Spleen (tissue), 7 donors: ENCODE data around the gene PLXNA2.

ENCODE experiments used
- POLR2A ChIP-seq, 3 donors: fragments of 450-650 bp; IDR thresholded peaks; one replicate each; pipeline ENCODE4 v1.5.1; 2017; ENCODE audit warnings: antibody characterized with exemption in 3 of 3, mild to moderate bottlenecking in 1 of 3
- TF ChIP-seq, protein P1 (sequence below), 11 experiments: fragments of 200-600 bp in 7 of 11; fragments of 450-650 bp in 4 of 11; sonication (generic) in 4 of 11; IDR thresholded peaks in 8 of 11; conservative IDR thresholded peaks in 3 of 11; 1 replicate in 7 of 11; 2 replicates in 4 of 11; pipeline versions ENCODE4 v1.4.0 to v1.8.0; 2016 to 2021; ENCODE audit warnings: antibody characterized with exemption in 11 of 11, inconsistent platforms in 4 of 11, mild to moderate bottlenecking in 1 of 11
- donor health status: DM: no; HTN: no; CAD: no; lungs with moderate emphysema.
- donor health status: DM: no; HTN: no; CAD: no.
- donor health status: DM: no; HTN: no; CAD: no.

GRCh38 chr1:208189183-208189582 lies 55.0 kb downstream of the PLXNA2 start:
- TF ChIP-seq, protein P1, sequence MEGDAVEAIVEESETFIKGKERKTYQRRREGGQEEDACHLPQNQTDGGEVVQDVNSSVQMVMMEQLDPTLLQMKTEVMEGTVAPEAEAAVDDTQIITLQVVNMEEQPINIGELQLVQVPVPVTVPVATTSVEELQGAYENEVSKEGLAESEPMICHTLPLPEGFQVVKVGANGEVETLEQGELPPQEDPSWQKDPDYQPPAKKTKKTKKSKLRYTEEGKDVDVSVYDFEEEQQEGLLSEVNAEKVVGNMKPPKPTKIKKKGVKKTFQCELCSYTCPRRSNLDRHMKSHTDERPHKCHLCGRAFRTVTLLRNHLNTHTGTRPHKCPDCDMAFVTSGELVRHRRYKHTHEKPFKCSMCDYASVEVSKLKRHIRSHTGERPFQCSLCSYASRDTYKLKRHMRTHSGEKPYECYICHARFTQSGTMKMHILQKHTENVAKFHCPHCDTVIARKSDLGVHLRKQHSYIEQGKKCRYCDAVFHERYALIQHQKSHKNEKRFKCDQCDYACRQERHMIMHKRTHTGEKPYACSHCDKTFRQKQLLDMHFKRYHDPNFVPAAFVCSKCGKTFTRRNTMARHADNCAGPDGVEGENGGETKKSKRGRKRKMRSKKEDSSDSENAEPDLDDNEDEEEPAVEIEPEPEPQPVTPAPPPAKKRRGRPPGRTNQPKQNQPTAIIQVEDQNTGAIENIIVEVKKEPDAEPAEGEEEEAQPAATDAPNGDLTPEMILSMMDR (IDR thresholded peaks at IDR 0.05 in 8 of 11, conservative IDR thresholded peaks at IDR 0.05 in 3 of 11): no peak
- TF ChIP-seq POLR2A (IDR thresholded peaks at IDR 0.05): no peak
